Measurements from ENCODE around the gene MED1. TPM values are rescaled to one million over a fixed set of nuclear protein-coding genes. Genes with fewer than 3 reads are reported as not detected.
"Not testable (repeated sequence)": the region's sequence is repeated elsewhere in the genome, so short reads cannot be mapped to it uniquely, and the experiment has no call there.

Gene MED1
- total RNA-seq, 1 experiment from 2014 or later: 19.0 TPM

DNA sequence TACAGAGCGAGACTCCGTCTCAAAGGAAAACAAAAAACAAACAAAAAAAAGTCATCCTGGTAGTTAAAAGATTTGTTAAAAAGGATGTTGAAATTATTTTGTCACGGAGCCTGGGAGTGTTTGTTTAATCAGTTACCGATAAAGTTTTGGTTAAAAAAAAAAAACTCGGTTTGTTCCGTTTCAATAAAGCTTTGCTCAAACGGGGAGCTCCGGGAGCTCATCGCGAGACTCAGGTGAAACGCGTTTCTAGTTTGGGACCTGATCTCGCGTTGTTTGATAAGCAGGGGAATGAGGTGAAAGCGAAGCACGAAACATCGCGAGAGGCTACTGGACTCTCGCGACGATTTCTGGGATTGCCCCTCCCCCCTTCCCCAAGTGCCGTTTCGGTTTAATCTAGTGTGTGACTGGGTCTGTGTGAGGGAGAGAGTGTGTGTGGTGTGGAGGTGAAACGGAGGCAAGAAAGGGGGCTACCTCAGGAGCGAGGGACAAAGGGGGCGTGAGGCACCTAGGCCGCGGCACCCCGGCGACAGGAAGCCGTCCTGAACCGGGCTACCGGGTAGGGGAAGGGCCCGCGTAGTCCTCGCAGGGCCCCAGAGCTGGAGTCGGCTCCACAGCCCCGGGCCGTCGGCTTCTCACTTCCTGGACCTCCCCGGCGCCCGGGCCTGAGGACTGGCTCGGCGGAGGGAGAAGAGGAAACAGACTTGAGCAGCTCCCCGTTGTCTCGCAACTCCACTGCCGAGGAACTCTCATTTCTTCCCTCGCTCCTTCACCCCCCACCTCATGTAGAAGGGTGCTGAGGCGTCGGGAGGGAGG lies 10.3 kb upstream of the MED1 start, which contains the start of gene CDK12:
Gene CDK12 (plus strand): TSS at position 374 of the 813 bp plus-strand sequence. CDS start 586 bp downstream, outside the sequence.
- H3K27me3 ChIP-seq: no peaks in the 10 kb centered on the region
- peak; percentile 96 for DNase-seq

DNA sequence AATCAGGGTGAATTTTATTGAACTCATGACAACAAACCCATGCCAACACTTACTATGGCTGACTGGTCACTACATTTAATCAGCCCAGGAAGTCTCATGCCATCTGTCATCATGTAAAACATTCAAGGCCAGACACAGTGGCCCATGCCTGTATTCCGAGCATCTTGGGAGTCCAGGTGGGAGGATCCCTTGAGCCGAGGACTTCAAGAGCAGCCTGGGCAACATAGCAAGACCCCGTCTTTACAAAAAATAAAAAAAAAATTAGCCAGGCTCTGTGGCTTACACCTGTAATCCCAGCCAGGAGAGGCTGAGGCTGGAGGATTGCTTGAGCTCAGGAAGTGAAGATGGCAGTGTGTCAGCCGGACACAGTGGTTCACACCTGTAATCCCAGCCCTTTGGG lies 4.9 kb upstream of the MED1 start:
- Histone ChIP-seq H3K4me3 (no peak overlapping the region), H3K9me3 (no peaks in the 10 kb centered on the region), H3K27me3 (no peaks in the 10 kb centered on the region), H3K36me3 (no peaks in the 10 kb centered on the region)
- no peak for DNase-seq

More for the DNA sequence above, 10.3 kb upstream of the MED1 start, which contains the start of gene CDK12:
- peaks cover 37% of the 10 kb centered on the region for H3K36me3 ChIP-seq
- no peaks in the 10 kb centered on the region for H3K9me3 ChIP-seq
- peak within 1 kb of the TSS; percentile 96 for H3K4me3 ChIP-seq

DNA sequence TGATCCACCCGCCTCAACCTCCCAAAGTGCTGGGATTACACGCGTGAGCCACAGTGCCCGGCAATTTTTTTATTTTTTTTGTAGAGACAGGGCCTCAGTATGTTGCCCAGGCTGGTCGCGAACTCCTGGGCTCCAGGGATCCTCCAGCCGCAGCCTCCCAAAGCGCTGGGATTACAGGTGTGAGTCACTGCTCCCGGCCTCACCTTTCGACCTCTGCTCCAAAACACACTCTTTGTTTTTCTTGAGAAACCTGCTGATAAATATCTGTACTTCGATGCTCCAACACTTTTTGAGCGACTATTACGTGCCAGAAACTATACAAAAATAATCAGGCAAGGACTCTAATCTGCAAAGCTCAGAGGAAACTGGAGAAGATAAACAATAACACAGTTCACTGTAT lies 1.0 kb downstream of the MED1 start:
- Histone ChIP-seq H3K4me3 (peak overlapping the region; percentile 95), H3K27me3 (no peaks in the 10 kb centered on the region), H3K9me3 (no peaks in the 10 kb centered on the region), H3K36me3 (peaks cover 32% of the 10 kb centered on the region)
- peak; percentile 21 for DNase-seq

DNA sequence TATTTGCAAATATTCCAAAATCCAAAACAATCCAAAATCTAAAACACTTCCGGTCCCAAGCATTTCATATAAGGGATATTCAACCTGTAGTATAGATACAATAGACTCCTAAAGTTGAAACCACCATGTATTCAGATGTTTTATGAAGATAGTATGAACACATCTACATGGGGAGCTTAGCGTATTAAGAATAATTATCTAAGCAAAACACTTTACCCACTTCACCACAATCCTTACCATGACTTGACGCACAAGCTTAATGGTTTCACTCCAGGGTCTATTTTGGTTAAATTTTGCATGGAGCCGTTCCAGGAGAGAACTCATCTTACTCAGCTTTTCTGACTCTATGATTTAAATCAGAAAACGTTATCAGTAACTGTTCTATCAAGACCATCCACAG lies 3.5 kb downstream of the MED1 start:
- DNase-seq: no peak
- peaks cover 52% of the 10 kb centered on the region for H3K36me3 ChIP-seq
- H3K4me3 ChIP-seq: no peak overlapping the region
- no peaks in the 10 kb centered on the region for H3K9me3 ChIP-seq
- H3K27me3 ChIP-seq: no peaks in the 10 kb centered on the region

DNA sequence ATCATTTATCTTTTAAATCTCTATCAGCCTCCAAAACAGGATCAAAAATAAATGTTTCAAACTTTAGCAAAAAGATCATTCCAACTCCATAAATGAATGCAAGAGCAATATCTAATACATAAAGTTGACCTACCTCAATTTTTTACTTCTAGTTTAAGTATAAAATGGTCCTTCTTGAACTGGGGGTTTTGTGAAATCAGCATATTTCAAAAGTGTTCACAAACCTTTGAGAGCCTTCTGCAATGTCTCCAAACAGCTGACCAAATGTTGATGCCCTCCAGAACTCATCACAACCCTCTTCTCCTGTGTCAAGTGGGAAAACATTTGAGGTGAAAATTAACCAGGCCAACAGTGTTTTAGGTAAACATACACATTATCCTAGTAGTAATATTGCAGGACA lies 7.7 kb downstream of the MED1 start:
- H3K9me3 ChIP-seq: no peaks in the 10 kb centered on the region
- no peak for DNase-seq
- peaks cover 87% of the 10 kb centered on the region for H3K36me3 ChIP-seq
- no peaks in the 10 kb centered on the region for H3K27me3 ChIP-seq
- no peak overlapping the region for H3K4me3 ChIP-seq

DNA sequence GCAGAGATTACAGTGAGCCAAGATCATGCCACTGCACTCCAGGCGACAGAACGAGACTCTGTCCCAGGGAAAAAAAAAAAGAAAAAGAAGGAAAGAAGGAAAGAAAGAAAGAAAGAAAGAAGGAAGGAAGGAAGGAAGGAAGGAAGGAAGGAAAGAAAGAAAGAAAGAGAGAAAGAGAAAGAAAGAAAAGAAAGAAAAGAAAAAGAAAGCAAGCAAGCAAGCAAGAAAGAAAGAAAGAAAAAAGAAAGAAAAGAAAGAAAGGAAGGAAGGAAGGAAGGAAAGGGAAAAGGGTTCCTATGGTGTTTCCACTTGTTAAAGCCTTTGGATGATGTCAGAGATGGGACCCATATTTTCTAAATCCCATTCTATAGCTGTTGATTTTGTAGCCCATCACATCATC lies 11.2 kb downstream of the MED1 start:
- H3K36me3 ChIP-seq: peaks cover 84% of the 10 kb centered on the region
- not testable (repeated sequence) for DNase-seq, H3K4me3 ChIP-seq, H3K9me3 ChIP-seq, H3K27me3 ChIP-seq

DNA sequence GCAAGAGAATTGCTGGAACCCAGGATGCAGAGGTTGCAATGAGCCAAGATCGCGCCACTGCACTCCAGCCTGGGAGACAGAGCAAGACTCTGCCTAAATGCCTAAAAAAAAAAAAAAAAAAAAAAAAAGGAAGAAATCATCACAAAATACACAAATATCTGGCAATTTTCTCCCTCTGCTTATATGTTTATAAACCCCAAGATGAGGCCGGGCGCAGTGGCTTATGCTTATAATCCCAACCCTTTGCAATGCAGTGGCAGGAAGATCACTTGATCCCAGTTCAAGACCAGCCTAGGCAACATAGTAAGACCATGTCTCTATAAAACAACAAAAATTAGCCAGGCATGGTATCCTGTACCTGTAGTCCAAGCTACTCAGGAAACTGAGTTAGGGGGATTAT lies 21.5 kb downstream of the MED1 start:
- DNase-seq: no peak
- H3K4me3 ChIP-seq: no peak overlapping the region
- H3K9me3 ChIP-seq: no peaks in the 10 kb centered on the region
- peaks cover 92% of the 10 kb centered on the region for H3K36me3 ChIP-seq
- H3K27me3 ChIP-seq: no peaks in the 10 kb centered on the region

DNA sequence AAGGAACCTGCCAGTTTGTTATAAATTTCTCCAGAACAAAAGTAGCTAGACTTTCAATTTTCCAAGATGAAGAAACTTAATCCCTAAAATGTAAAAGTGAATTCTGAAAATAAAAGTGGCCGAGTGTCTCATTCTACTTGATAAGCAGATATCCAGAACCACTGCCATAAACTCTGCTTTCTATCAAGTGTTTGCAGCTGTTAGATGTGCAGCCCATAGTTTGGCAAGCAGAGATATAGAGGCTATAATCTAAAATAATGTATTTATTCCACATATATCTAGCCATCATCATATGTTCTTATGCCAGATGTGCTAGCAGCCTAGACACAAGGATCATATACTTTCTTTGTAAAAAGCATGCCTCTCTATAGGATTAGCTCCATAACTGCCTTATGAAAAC lies 34.9 kb downstream of the MED1 start:
- Histone ChIP-seq H3K27me3 (no peaks in the 10 kb centered on the region), H3K4me3 (no peak overlapping the region), H3K36me3 (peaks cover 76% of the 10 kb centered on the region), H3K9me3 (no peaks in the 10 kb centered on the region)
- DNase-seq: no peak

DNA sequence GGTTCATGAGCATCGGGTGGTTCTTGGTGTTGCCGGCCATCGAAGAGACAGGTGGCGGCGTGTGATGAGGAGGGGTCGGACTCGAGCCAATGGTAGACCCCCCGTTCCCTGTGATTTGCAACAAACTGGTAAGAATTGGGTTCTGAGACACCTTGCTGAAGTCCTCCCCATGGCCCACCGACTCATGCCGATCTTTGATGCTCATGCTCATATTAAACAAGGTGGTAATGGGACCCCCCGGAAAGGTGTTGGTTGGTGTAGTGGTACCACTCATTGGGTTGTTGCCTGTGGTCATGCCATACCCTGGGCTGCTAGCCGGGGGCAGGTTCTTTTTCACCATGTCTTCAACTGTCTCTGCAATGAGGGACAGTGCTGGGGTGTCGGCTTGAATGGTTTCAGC lies 40.8 kb downstream of the MED1 start:
- no peak overlapping the region for H3K4me3 ChIP-seq
- H3K27me3 ChIP-seq: no peaks in the 10 kb centered on the region
- no peak for DNase-seq
- H3K36me3 ChIP-seq: peaks cover 72% of the 10 kb centered on the region
- no peaks in the 10 kb centered on the region for H3K9me3 ChIP-seq

DNA sequence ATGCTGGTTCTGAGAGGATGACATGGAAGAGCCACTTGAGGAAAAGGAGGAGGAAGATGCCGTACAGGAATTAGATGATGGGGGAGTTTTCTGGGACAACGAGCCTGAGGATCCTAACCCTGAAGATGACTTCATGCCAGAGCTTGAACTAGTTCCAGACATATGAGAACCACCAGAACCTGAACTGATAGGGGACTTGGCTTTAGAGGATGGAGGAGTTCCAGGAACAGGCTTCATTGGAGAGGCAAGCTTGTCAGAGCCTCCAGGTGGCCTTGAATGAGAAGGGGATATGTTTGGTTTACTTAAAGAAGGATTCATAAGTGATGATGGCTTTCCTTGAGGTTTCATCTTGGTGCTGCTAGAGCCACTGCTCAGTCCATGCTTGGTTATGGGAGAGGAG lies 42.7 kb downstream of the MED1 start:
- H3K36me3 ChIP-seq: peaks cover 59% of the 10 kb centered on the region
- no peak for DNase-seq
- no peaks in the 10 kb centered on the region for H3K27me3 ChIP-seq
- no peaks in the 10 kb centered on the region for H3K9me3 ChIP-seq
- H3K4me3 ChIP-seq: no peak overlapping the region

DNA sequence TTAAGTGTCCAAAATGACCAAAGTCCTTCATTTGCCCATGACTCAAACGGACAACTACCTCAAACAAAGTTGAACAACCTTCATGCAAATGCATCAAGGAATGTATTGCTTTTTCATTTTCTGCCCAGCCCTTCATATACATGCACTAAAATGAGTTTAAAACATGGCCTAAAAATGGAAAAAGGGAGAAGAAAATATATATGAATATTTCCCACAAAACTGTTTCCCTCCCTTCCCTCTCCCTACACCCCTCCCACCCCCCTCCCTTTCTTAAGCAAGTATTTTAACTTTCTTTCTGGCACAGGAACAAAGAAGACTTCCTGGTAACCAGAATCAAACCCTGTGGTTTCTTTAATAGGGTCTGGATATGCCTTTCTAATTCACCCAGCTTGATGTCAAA lies 44.1 kb downstream of the MED1 start:
- Histone ChIP-seq H3K27me3 (no peaks in the 10 kb centered on the region), H3K36me3 (peaks cover 50% of the 10 kb centered on the region), H3K4me3 (no peak overlapping the region)

DNA sequence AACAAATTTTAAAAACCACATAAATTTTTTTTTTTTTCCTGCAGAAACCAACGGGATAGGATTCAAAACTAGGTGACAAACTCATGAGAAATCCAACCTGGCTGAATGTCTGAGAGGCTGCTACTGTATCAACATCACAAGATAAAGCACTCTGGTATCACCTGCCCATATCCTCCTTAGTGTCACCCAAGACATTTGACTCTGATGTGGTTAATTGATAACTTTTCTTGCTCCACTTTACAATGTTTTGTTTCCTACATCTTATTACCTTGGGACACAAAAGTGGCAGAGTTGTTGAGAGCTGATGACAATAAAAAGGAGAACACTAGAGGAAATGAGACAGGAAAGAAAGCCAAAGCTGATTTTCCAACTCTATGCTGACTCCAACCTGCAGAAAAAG lies 45.6 kb downstream of the MED1 start:
- Histone ChIP-seq H3K4me3 (no peak overlapping the region), H3K9me3 (no peaks in the 10 kb centered on the region)

More for the DNA sequence above, 44.1 kb downstream of the MED1 start:
- no peaks in the 10 kb centered on the region for H3K9me3 ChIP-seq
- DNase-seq: no peak

DNA sequence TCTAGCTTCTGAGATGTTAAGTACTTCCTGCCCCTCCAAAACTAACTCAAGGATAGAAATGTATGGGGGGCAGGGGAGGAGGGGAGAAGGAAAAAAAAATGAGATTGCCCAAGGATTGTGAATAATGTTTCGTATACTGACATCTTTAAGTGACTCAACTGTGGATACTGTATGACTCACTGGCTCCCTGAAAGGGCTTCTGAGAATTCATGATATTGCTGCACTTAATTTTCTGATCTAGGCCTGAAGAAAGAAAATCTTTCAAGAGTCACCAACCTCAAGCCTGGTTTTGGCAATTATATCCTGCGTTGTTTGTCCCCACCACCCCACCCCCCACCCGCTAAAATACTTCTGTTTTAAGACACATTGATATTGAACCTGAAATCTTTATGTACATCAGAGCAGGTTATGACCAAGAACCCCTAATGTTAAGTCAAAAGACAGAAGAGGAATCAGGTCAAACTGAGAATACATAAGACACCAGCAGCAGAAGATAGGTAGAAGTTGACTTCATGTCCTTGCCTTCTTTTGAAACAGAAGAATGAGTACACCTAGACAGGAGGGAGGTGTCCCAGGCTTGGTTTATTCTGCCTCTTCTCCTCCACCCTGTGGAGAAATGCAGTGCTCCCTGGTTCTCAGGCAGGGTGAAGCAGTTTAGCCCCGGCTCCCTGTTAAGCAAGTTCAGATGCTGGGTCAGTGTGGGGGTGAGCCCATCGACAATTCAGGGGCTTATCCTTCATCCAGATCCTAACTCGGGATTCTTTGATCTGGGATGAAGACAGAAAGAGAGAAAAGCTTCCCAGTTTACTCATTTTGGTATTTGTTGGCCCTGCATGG lies 46.3 kb downstream of the MED1 start:
- Histone ChIP-seq H3K4me3 (no peak overlapping the region), H3K9me3 (no peaks in the 10 kb centered on the region), H3K27me3 (no peaks in the 10 kb centered on the region), H3K36me3 (peaks cover 32% of the 10 kb centered on the region)
- DNase-seq: peak; percentile 14

More for the DNA sequence above, 45.6 kb downstream of the MED1 start:
- H3K36me3 ChIP-seq: peaks cover 38% of the 10 kb centered on the region
- no peak for DNase-seq
- no peaks in the 10 kb centered on the region for H3K27me3 ChIP-seq

DNA sequence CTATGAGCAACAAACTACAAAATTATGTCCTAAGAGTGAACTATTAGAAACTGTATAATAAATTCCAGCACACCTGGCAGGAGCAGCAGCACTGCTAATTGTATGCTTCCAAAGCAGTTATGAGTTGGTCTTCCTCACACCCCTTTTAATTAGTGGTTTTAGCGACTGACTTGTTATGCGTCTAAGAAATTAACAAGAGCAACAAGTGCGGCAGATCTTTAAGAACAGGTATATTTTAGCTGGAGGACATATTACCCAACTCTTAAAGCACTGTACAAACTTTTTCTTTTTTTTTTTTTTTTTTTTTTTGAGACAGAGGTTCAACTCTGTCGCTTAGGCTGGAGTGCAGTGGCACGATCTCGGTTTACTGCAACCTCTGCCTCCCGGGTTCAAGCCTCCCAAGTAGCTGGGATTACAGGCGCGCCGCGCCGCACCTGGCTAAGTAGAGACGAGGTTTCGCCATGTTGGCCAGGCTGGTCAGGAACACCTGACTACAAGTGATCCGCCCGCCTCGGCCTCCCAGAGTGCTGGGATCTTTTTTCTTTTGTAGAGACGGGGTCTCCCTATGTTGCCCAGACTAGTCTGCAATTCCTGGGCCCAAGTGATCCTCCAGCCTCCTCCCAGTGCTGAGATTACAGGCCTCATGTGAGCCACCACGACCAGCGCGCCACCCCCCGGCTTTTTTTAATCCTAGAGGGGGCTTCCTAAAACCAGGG lies 48.0 kb downstream of the MED1 start:
- Histone ChIP-seq H3K9me3 (no peaks in the 10 kb centered on the region), H3K27me3 (no peaks in the 10 kb centered on the region), H3K36me3 (peaks cover 15% of the 10 kb centered on the region), H3K4me3 (peak overlapping the region; percentile 88)
- DNase-seq: no peak

DNA sequence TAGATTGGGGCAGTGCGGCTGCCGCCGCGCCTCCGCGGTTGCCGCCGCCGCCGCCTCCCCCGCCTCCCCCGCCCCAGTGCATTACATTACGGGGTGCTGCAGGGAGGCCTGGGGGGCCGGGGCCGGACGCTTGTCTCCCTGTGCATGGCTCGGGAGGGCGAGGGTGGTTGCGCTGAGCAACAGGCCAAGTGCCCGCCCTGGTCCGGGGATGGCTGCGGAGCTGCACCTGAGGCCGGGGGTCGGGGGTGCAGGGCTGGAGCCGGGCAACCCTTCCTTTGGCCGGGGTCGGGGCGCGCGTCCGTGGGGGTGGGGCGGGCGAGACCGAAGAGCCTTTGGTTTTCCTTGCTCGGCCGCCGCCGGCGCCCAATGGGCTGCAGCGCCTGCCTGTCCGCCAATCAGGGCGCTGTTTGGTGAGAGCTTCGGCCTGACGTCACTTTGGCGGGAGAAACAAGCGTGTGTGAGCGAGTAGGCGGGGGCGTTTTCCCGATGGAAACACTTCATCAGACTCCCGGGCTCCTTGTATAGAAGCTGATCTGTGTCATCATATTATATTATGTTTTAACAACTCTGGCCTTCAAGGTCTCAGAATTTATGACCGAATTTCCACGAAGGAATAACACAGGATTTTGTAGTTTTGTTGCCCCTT lies 48.7 kb downstream of the MED1 start:
- H3K4me3 ChIP-seq: peak overlapping the region; percentile 88
- no peaks in the 10 kb centered on the region for H3K9me3 ChIP-seq
- peak; percentile 98 for DNase-seq
- no peaks in the 10 kb centered on the region for H3K27me3 ChIP-seq
- H3K36me3 ChIP-seq: peaks cover 8% of the 10 kb centered on the region

DNA sequence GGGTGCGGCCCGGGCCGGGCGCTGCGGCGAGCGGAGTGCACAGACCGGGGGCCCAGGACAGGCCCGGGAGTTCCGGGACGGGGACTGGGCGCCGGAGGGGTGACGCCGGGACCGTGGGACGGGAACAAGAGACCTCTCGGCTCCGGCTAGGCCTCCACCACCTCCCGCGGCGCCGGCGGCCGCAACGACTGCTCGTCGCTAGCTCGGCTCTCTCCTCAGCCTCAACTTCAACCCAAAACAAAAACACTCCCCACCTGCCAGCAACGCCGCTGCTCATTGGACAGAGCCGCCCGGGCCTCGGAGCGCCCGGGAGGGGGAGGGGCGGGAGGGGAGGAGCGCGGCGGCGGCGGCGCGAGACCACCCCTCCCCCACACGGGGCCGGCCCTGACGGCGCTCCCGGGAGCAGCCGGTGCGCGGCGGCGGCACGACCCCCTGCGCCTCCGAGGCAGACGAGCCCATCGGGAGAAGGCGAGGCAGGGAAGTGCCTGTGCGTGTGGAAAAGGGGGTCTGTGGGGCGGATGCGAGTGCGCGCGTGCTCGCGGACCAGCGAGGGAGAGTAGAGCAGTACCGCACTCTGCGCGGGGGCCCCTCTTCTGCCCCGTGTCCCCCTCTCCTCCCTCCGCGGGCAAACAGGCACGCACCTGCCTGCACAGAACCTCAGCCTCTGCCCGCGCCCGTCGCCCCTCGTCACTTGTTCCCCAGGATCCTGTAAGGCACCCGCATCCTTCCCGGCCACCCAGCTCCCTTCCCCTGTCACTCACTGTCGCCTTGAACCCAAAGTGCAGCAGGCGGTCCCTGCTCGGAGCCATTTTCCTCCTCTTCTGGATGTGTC lies 49.4 kb downstream of the MED1 start, which contains the start of gene FBXL20:
Gene FBXL20 (minus strand): TSS at position 215 of the 832 bp plus-strand sequence. CDS start 224 bp downstream, outside the sequence.
- H3K36me3 ChIP-seq: peaks cover 4% of the 10 kb centered on the region
- H3K4me3 ChIP-seq: peak within 1 kb of the TSS; percentile 88
- no peaks in the 10 kb centered on the region for H3K9me3 ChIP-seq
- peak; percentile 94 for DNase-seq
- H3K27me3 ChIP-seq: no peaks in the 10 kb centered on the region

Measured in MG63 (cell line).